Sigmoid colon (tissue), 4 donors: ENCODE measurements around the gene CLEC16A.

Experiments
- CTCF ChIP-seq, 4 experiments: fragments of 450-650 bp in 3 of 4; fragments of 200-600 bp in 1 of 4; IDR thresholded peaks; one replicate each; pipeline ENCODE4 v1.5.1; 2016 to 2019; ENCODE audit warnings: antibody characterized with exemption in 4 of 4, mild to moderate bottlenecking in 3 of 4, moderate library complexity in 2 of 4
- POLR2A ChIP-seq, 2 donors: fragments of 450-650 bp; IDR thresholded peaks; one replicate each; pipeline ENCODE4 v1.6.1; 2016; ENCODE audit warnings: antibody characterized with exemption in 2 of 2, mild to moderate bottlenecking in 2 of 2, moderate library complexity in 2 of 2
- POLR2AphosphoS5 ChIP-seq, 4 donors: sonication (generic); formaldehyde crosslinking; IDR thresholded peaks; one replicate each; pipeline ENCODE4 v1.6.1; 2017; ENCODE audit warnings: antibody characterized with exemption in 4 of 4

- TF ChIP-seq CTCF (IDR thresholded peaks at IDR 0.05) (no peak), POLR2AphosphoS5 (IDR thresholded peaks at IDR 0.05) (no peak), POLR2A (IDR thresholded peaks at IDR 0.05) (no peak)
These were observed 23.5 kb upstream of the CLEC16A start for GRCh38 chr16:10920726-10921427.
